ENCODE results near the gene CD8B. TPM values are rescaled to one million over a fixed set of nuclear protein-coding genes. Genes with fewer than 3 reads are reported as not detected.

CD8B gene
- total RNA-seq, 1 experiment from 2014 or later = not detected

- H3K27ac Mint-ChIP-seq (ENCODE audit: unreplicated experiment) = no peak overlapping the region
- BruUV-seq (replicated peaks) = no TSS peak
- H3K4me1 Mint-ChIP-seq (ENCODE audit: low read depth, unreplicated experiment) = no peaks in the 10 kb centered on the region
- TF ChIP-seq CTCF (IDR thresholded peaks at IDR 0.05; ENCODE audit: unreplicated experiment) = no peak
- CTCF ChIA-PET = no interaction called here
- H3K9me3 Mint-ChIP-seq (ENCODE audit: low read depth, unreplicated experiment) = no peaks in the 10 kb centered on the region
- no peaks in the 10 kb centered on the region for H3K27me3 Mint-ChIP-seq (ENCODE audit: unreplicated experiment)
- DNase-seq = no peak
- H3K4me3 Mint-ChIP-seq (ENCODE audit: low read depth, unreplicated experiment) = no peak overlapping the region
- no peaks in the 10 kb centered on the region for H3K36me3 Mint-ChIP-seq (ENCODE audit: insufficient read depth, unreplicated experiment)
- intact Hi-C loops (cut with micrococcal nuclease; ENCODE audit: unreplicated experiment) = no loop called here
These were observed 38.9 kb downstream of the CD8B start for GRCh38 chr2:86822668-86823345.

- Mint-ChIP-seq H3K27me3 (ENCODE audit: unreplicated experiment) (no peaks in the 10 kb centered on the region), H3K9me3 (ENCODE audit: low read depth, unreplicated experiment) (no peaks in the 10 kb centered on the region), H3K27ac (ENCODE audit: unreplicated experiment) (no peak overlapping the region), H3K36me3 (ENCODE audit: insufficient read depth, unreplicated experiment) (no peaks in the 10 kb centered on the region), H3K4me3 (ENCODE audit: low read depth, unreplicated experiment) (no peak overlapping the region), H3K4me1 (ENCODE audit: low read depth, unreplicated experiment) (no peaks in the 10 kb centered on the region)
- no peak for DNase-seq
- intact Hi-C loops (cut with micrococcal nuclease; ENCODE audit: unreplicated experiment) = no loop called here
- no peak for TF ChIP-seq CTCF (IDR thresholded peaks at IDR 0.05; ENCODE audit: unreplicated experiment)
- no TSS peak for BruUV-seq (replicated peaks)
- CTCF ChIA-PET = no interaction called here
These were observed 39.8 kb downstream of the CD8B start for GRCh38 chr2:86821842-86822241.

- BruUV-seq (replicated peaks) = no TSS peak
- DNase-seq = no peak
- CTCF ChIA-PET = no interaction called here
- no peak for TF ChIP-seq CTCF (IDR thresholded peaks at IDR 0.05; ENCODE audit: unreplicated experiment)
- no peak overlapping the region for H3K27ac Mint-ChIP-seq (ENCODE audit: unreplicated experiment)
- intact Hi-C loops (cut with micrococcal nuclease; ENCODE audit: unreplicated experiment) = no loop called here
- H3K9me3 Mint-ChIP-seq (ENCODE audit: low read depth, unreplicated experiment) = no peaks in the 10 kb centered on the region
- no peaks in the 10 kb centered on the region for H3K36me3 Mint-ChIP-seq (ENCODE audit: insufficient read depth, unreplicated experiment)
- no peaks in the 10 kb centered on the region for H3K4me1 Mint-ChIP-seq (ENCODE audit: low read depth, unreplicated experiment)
- H3K27me3 Mint-ChIP-seq (ENCODE audit: unreplicated experiment) = no peaks in the 10 kb centered on the region
- no peak overlapping the region for H3K4me3 Mint-ChIP-seq (ENCODE audit: low read depth, unreplicated experiment)
These were observed 40.4 kb downstream of the CD8B start for GRCh38 chr2:86821306-86821705.

- Mint-ChIP-seq H3K4me1 (ENCODE audit: low read depth, unreplicated experiment) (no peaks in the 10 kb centered on the region), H3K36me3 (ENCODE audit: insufficient read depth, unreplicated experiment) (no peaks in the 10 kb centered on the region), H3K4me3 (ENCODE audit: low read depth, unreplicated experiment) (no peak overlapping the region), H3K9me3 (ENCODE audit: low read depth, unreplicated experiment) (no peaks in the 10 kb centered on the region), H3K27me3 (ENCODE audit: unreplicated experiment) (no peaks in the 10 kb centered on the region), H3K27ac (ENCODE audit: unreplicated experiment) (no peak overlapping the region)
- TF ChIP-seq CTCF (IDR thresholded peaks at IDR 0.05; ENCODE audit: unreplicated experiment) = no peak
- BruUV-seq (replicated peaks) = no TSS peak
- CTCF ChIA-PET = no interaction called here
- no peak for DNase-seq
- intact Hi-C loops (cut with micrococcal nuclease; ENCODE audit: unreplicated experiment) = no loop called here
These were observed 42.7 kb downstream of the CD8B start for GRCh38 chr2:86818957-86819356.

All from Calu3 (cell line).